GM21447 (cell line): ENCODE results near the gene OR2C3.
"Not testable (repeated sequence)": the region's sequence is repeated elsewhere in the genome, so short reads cannot be mapped to it uniquely, and the experiment has no call there.

Experiments
- ATAC-seq: cut with Tn5 transposase; IDR thresholded peaks from one replicate; pipeline ENCODE4 v1.9.1; 2021; ENCODE audit not compliant: unreplicated experiment

Gene OR2C3

DNA sequence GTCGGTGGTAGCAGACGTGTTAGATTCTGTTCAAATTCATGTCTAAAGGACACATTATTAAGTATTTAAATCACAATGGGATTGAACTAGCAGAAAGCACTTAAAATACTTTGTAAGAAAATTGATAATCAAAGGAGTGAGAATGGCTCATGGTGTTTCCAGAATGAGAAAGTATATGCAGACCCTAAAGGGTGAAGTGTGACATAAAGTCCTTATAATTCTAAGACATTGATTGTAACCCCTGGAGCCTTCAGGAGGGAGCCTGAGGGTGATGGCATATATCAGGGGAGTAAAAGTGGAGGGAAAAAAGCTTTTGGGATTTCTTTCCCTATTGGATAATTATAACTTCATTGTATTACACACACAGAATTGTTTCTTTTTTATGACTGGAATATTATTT is at the start of gene OR2C3:
OR2C3 (minus strand) TSS at position 101 of the 400 bp plus-strand sequence. CDS start 3,929 bp downstream, outside the sequence.
- ATAC-seq: no peak

DNA sequence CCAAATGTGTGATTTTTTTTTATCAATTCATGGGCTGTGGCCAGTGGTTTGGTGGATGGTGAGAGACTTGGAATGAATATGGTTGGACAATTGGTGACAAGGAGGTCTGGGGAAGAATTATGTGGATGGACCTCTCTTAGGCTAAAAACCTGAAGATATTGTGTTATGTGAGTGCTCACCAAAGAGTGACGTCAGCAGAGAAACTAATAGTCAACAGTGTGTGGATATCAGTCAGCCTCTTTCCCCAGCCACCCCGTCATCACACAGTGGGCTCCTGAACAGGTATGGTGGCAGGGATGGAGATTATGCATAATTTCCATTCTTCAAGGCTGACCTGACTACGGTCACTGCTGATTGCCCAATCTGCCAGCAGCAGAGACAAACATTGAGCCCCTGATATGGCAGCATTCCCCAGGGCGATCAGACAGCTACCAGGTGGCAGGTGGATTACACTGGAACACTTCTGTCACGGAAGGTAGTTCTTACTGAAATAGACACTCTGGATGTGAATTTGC is 42.8 kb upstream of the OR2C3 start:
- no peak for ATAC-seq

DNA sequence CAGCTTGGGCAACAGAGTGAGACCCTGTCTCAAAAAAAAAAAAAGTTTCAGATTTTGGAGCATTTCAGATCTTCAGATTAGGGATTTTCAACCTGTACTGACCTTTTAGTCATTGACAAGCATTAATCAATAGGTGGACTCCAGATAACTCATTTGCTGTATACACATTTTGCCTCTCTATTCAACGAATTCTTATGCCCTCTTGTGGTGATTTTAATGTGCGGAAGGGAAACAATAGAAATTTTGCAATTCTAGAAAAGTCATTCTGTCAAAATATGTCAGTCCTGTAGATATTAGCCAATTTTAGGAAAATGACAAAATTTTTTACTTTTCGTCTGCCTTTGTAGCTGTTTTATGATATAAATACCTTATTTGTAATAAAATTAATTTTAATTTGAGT is 40.3 kb upstream of the OR2C3 start:
- ATAC-seq: peak; percentile 58

DNA sequence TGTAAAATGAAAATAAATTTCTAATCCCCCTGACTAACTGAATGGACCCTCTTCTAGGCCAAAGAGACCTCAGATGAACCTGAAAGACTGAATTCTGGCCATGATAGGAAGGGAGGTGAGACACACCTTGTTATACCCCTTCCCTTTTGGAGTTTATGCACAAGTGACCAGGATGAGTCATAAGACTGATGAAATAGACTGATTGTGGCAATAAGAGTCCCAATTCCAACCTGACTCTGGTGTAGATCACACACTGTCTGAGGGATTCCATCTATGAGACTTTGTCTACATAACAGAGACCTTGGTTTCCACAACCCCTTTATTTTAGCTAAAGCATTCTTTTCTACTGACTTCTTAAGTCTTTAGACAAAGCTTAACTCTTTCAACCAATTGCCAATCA is 38.4 kb upstream of the OR2C3 start:
- no peak for ATAC-seq

DNA sequence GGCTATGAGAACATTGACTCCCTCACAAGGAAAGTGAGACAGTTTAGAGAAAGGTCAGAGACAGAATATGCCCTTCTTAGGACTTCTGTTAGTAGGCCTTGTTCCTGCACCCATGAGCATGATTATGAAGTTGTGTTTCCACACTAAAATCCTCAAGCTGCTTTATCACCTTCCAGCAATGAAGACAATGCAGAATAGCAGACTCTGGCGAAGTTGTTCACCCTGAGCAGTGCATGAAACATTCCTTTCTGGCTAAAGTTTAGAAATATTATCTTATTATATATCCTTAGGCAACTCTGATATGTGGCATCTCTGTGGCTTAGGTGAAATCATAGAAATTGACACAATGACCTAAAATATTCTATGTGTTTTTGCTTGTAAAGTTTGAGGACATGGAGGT is 38.0 kb upstream of the OR2C3 start:
- no peak for ATAC-seq

DNA sequence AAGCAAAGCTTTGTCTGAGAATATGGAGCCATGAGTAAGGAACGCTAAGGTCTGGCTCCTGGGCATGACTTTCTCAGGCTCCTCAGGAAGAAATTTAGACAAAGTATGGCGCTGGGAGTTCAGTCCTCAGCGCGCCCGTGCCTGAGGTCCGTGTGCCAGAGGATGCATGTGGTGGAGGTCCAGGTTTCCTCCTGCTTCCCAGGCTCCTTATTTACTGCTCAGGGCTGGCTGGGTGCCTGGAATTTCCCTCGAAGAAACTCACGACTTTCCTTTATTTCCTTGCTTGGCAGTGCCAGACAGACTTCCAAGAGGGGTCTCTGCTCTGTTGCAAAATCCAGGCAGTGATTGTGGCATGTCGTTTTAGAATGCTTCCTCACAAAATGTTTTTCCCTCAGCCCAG is 26.0 kb upstream of the OR2C3 start:
- no peak for ATAC-seq

DNA sequence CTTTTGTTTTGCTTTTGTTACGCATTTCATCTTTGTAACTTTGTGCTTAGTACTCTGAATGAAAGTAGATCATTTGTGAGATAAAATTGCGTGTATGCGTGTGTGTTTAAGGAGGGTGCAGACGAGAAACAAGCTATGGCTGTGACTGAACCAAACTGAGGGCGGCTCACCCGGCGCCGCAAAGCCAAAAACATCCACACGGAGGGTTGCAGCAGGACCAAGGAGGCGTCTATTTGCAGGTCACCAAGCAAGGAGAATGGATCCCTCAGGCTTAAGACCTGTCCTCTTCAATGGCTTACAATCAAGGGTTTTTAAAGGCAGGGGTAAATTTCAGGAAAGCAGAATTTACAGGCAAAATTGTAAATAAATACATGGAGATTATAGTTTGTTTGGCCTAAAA is 25.5 kb upstream of the OR2C3 start:
- no peak for ATAC-seq

DNA sequence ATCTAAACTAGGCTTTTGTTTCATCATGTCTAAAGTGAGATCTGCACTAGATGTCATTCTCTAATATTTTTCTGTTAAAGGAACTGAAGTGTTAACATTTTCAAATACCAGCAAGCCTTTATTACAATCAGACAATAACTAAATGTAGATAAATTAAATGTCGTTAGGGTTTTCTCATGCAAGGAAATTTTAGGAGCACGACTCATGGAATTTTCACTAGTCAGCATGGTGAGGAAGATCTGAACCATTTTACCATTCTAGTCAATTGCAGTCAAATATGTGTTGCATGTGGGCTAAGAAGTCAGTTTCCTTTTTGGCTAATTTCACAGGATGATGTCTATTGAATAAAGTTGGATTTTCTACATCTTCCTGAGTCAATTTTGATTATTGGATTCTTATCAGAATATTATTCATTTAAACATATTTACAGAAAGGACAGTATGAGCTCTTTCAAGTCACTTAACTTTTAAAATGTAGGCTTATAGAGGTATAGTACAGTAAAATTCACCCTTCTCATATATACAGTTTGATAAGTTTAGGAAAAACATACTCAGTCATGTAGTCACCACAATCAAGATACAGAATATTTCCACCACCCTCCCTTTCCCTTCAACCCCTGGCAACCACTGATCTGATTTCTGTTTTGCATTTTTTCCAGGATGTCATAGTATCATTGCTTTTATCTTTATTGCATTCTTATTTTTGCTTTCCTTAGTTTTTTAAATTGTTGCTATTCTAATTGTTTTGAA is 21.9 kb upstream of the OR2C3 start:
- no peak for ATAC-seq

DNA sequence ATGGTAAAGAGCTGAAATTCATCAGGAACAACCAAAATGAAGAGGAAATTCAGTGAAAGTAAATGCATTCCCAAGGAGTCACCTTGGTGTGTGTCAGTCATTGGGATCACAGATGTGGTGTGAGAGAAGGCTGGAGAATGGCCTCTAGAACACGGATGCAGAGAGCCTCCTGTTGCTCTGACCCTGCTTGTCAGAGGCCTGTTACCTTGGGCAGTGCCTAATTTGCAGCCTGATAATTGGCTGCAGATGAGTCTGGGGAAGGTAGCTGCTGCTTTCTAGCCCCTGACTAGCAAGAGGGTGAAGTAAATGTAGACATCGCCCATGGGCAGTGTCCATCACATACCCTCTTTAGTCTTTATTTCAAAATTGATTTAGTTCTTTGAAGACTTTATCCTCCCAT is 16.0 kb upstream of the OR2C3 start:
- no peak for ATAC-seq

DNA sequence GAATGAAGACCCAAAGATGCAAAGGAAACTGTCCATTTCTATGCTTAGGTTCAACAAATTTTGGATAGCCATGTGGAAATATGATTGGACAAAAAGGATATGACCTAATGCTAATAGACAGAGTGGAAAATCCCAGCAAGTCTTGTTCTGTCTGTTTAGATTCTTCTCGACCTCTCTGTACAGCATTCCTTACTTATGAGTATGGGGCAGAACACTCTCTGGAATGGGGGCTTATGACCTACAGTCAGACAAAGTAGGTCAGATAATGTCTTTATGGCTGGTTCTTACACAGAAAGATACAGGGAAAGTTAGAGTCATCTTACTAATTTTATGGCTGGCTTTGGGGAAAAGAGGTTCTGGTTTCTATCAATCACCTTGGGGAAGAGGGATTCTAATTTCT is 15.5 kb upstream of the OR2C3 start:
- ATAC-seq: no peak

DNA sequence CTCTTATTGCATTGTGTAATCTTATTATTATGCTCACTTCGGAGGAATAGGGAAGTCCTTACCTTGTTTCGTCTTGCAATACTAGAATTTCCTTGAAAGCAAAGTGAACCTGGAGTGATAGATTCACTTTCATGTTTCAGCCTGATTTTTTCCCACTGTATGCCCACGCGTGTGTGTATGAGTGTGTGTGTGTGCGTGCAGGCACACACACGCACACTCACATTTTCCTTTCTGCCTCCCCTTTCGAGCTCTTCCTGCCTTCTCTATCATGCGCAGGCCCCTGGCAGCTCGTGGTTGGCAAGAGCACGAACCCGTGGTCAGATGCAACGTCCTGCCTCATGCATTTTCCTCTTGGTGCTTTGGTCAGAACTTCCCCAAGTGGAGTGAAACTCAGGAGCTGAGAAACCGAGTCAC is 12.5 kb upstream of the OR2C3 start, which contains the start of gene GCSAML:
GCSAML (plus strand) TSS at position 366 of the 414 bp plus-strand sequence. CDS start 58 bp downstream, outside the sequence.
- no peak for ATAC-seq

DNA sequence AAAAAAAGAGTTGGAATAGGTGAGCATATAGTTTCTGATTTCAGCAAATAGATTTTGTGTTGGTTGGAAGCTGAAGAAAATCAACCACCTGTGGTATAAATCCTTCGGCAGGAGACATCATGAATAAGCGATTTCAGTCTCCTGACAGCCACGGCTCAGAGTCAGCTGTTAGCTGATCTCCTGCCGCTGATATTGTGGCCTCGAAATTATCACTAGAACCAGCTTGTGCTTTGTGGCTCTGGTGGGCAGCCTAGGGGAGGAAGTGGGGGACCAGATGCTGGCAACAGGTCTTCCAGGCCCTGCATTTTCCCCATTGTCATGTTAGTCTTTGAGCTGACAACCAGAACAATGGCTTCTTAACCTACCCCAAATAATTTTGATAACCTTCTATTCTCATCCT is 11.9 kb upstream of the OR2C3 start:
- no peak for ATAC-seq

DNA sequence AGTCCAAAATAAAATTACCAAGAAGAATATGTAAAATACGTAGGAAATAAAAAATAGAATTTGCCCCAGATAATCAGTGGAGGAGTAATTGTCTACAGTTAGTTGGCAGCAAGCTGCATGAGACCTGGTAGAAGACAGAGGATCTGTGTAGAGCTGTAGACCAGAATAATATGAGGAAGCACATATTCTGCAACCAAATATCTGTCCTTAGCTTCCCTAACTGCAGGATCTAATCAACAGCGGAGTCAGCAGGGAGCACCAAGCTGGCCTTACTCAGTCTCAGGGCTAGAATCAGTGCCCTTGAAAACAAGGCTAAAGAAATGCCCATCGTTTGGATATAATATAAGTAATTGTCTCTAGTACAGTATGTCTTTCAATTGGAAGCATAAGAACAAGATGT is 6.6 kb upstream of the OR2C3 start:
- ATAC-seq: no peak

DNA sequence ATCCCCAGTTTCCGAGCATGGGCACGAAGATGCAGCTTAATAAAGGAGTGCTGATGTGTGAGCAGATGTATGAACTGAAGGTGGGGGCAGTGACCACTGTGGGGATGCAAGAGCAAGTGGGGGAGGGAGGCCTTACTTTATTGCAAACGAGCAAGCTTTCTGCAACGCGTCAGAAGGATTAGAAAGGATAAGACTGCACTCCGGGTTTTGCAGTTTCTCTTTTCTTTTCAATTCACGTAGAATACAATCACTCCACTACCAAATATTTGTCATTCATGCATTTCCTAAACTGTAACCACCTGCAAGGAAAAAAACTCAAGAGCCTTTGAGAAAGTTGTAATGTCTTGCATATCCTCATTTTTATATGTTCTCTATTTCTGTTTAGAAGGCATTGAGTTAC is 4.3 kb upstream of the OR2C3 start:
- ATAC-seq: no peak

DNA sequence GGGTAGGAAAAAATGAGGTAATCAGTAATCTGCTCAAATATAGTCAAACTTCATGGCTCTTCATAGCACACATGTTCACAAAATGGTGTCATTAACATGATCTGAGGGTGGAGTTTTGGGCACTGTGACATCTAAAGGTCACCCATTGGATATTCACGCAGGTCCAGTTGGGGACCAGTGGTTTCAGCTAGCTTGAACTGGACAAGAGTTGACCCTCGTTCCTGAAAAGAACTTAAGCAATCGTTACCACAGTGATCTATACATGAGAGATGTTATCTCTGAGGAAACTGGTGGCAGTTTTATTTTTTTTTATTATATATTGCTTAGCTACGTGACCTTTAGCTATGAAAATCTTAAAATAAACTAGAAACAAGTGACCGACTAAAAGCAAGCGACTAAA is 3.0 kb upstream of the OR2C3 start:
- no peak for ATAC-seq

DNA sequence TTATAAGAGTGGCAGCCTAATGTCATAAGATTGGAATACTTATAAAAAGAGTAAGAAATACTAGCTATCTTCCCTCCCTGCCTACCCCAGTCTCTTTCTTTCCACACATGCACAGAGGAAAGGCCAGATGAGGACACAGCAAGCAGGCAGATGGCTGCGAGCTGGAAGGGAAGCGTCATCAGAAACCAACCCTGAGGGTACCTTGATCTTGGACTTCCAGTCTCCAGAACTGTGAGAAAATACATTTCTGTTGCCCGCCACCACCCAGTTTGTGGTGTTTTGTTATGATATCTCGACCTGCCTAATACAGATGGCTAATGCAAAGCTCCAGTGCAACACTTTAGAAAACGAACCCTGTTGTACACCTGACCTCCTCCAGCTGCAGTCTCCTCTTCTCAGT is 2.3 kb upstream of the OR2C3 start:
- ATAC-seq: no peak

DNA sequence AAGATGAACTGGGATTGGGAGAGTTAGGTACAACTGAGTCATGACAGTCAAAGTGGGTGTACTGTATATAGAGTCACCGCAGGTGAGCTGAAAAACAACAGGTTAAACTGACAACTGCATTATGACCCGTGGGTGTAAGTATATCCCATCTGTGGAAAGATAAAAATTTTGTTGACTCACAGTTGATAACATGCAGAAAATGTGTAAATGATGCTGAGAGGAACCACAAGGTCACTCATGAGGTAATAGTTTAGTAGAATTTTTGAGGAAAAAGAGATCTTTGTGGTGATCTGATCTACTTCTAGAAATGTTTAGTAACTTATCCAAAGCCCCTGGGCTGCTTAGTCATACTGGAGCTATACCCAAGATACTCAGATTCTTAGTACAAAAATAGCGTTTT is 838 bp downstream of the OR2C3 start:
- no peak for ATAC-seq

DNA sequence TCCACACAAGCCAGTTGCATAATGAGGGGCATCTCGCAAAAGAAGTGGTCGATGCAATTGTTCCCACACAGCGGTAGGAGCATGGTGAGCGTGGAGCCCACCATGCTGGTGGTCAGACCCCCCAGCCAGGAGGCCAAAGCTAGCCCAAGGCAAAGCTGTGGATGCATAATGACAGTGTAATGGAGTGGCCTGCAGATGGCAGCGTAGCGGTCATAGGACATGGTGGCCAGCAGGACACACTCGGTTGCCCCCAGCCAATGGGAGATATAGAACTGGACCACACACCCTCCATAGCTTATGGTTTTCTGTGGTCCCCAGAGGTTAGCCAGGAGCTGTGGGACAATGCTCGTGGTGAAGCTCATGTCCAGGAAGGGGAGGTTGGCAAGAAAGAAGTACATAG is 4.3 kb downstream of the OR2C3 start:
- ATAC-seq: no peak

DNA sequence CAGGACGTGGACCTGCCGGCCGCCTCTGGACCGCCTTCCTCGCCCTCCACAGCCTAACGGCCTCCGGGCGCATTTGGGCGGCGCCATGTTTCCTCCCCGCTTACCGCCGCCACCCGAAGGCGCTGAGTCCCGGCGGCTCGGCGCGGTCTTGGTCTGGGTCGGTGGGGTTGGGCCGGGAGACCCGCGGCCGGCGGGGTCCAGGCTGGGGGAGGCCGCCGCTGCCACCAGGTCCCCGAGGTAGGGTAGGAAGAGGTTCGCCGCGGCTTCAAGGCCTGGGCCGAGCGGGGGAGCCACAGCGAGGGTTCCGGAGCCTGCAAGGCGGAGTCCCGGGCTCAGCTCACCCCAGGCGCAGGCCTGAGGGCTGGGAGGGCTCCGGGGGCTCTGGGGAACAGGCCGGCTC is 5.5 kb downstream of the OR2C3 start:
- no peak for ATAC-seq

DNA sequence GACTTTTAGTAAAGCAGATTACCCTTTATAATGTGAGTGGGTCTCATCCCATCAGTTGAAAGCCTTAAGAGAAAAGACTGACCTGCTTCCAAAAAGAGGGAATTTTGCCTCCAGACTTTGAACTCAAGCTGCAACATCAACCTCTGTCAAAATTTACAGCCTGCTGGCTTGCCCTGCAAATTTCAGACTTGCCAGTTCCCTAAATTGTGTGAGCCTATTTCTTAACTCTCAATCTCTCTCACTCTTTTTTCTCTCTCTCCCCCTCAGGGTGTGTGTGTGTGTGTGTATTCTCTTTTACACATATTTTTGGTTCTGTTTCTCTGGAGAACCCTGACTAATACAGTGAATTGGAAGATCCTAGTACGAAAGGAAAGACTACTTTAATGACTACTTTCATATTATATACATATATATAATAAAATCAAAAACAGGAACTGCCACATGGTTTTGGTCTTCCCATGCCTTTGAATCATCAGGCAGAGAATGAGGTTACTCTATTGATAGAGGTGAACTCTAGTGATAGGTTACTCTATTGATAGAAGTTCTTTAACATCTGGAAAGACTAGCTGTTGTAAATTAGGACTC is 6.4 kb downstream of the OR2C3 start:
- ATAC-seq: no peak

DNA sequence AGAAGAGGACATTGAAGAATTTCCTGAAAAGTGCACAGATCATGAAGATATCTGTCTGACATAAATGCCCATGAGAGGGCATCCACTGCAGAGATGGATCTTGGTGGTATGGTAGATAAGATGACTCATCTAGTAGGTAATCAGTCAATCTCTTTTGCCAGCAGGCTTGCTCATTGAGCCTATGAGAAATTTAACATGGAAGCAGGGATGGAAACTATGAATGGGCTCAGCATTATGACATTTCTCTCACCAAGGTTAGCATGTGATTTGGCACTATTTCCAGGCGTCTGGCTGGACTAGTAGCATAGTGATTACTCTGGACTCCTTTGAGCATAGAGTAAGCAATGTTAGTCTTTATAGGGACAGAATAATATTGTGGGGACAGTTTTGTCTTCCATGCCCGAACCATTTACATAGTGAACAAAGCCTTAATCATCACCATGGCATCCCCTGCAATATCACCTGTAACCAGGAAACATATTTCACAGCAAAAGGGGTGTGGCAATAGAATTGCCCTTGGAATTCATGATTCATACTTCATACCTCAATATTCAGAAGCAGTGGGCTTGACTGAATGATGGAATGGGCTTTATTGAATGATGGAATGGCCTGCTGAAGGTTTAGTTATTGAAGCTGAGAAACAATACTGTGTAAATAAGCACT is 7.3 kb downstream of the OR2C3 start:
- no peak for ATAC-seq

DNA sequence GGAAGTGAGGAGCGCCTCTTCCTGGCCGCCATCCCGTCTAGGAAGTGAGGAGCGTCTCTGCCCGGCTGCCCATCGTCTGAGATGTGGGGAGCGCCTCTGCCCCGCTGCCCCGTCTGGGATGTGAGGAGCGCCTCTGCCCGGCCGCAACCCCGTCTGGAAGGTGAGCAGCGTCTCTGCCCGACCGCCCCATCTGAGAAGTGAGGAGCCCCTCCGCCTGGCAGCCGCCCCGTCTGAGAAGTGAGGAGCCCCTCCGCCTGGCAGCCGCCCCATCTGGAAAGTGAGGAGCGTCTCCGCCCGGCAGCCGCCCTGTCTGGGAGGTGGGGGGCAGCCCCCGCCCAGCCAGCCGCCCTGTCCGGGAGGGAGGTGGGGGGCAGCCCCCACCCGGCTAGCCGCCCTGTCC is 14.4 kb downstream of the OR2C3 start:
- ATAC-seq: not testable (repeated sequence)
